WTC11 (cell line): ENCODE results near the gene BBS9. TPM values are rescaled to one million over a fixed set of nuclear protein-coding genes. Genes with fewer than 3 reads are reported as not detected.

Experiments used
- ATAC-seq: fragments of 200-7000 bp; cut with Tn5 transposase; 2 replicates; pipeline ENCODE4 v1.10.0; 2021; ENCODE audit warnings: mild to moderate bottlenecking, moderate library complexity
- CTCF ChIA-PET: fragments of 300-600 bp; sonication (Branson Sonifier 250); formaldehyde crosslinking; loops from one replicate; lab custom pipeline; 2021; ENCODE audit warnings: antibody characterized with exemption; lab: Charles Lee
- POLR2A ChIA-PET: fragments of 350-600 bp; sonication (Branson Sonifier 250); formaldehyde crosslinking; loops from one replicate; lab custom pipeline; 2021; ENCODE audit warnings: antibody characterized with exemption; lab: Charles Lee
- DNase-seq: peaks from one replicate; pipeline ENCODE4 v3.0.0; 2021; ENCODE audit warnings: low spot score
- H3K27ac Mint-ChIP-seq: 2 replicates; pipeline ENCODE4 v1.8.0; 2021; ENCODE audit warnings: mixed read lengths
- H3K27me3 Mint-ChIP-seq: 2 replicates; pipeline ENCODE4 v1.8.0; 2021; ENCODE audit warnings: low read depth, mild to moderate bottlenecking, moderate library complexity, mixed read lengths
- H3K36me3 Mint-ChIP-seq: 2 replicates; pipeline ENCODE4 v1.8.0; 2021; ENCODE audit warnings: mixed read lengths
- H3K4me1 Mint-ChIP-seq: 2 replicates; pipeline ENCODE4 v1.8.0; 2022; ENCODE audit warnings: mixed read lengths
- H3K4me3 Mint-ChIP-seq: 2 replicates; pipeline ENCODE4 v1.8.0; 2021; ENCODE audit warnings: mild to moderate bottlenecking, moderate library complexity, mixed read lengths
- H3K9me3 Mint-ChIP-seq: 2 replicates; pipeline ENCODE4 v1.8.0; 2021; ENCODE audit warnings: mixed read lengths
- CREM ChIP-seq: sonication (generic); formaldehyde crosslinking; IDR thresholded peaks from 2 replicates; pipeline ENCODE4 v1.8.1; 2022; ENCODE audit warnings: mild to moderate bottlenecking, missing genetic modification reagents, moderate library complexity
- ESRRA ChIP-seq: sonication (generic); formaldehyde crosslinking; IDR thresholded peaks from 2 replicates; pipeline ENCODE4 v1.8.1; 2022; ENCODE audit warnings: mild to moderate bottlenecking, missing genetic modification reagents, borderline replicate concordance
- FOXJ3 ChIP-seq: sonication (generic); formaldehyde crosslinking; IDR thresholded peaks from 2 replicates; pipeline ENCODE4 v1.9.0; 2021; ENCODE audit warnings: missing genetic modification reagents, mild to moderate bottlenecking, borderline replicate concordance
- FOXK1 ChIP-seq: sonication (generic); formaldehyde crosslinking; IDR thresholded peaks from 2 replicates; pipeline ENCODE4 v1.8.0; 2022; ENCODE audit warnings: mild to moderate bottlenecking, moderate library complexity, missing genetic modification reagents
- GTF2I ChIP-seq: fragments of 250-450 bp; sonication (Bioruptor Pico); conservative IDR thresholded peaks from 2 replicates; pipeline ENCODE4 v1.4.0; 2021; ENCODE audit warnings: mild to moderate bottlenecking
- NFE2L1 ChIP-seq: sonication (generic); formaldehyde crosslinking; IDR thresholded peaks from 2 replicates; pipeline ENCODE4 v1.8.1; 2023; ENCODE audit warnings: missing genetic modification reagents
- NR1H2 ChIP-seq: sonication (generic); formaldehyde crosslinking; IDR thresholded peaks from 2 replicates; pipeline ENCODE4 v1.9.0; 2021; ENCODE audit warnings: mild to moderate bottlenecking, moderate library complexity, missing genetic modification reagents
- NR2C2 ChIP-seq: sonication (generic); formaldehyde crosslinking; IDR thresholded peaks from 2 replicates; pipeline ENCODE4 v1.8.0; 2022; ENCODE audit warnings: mild to moderate bottlenecking, missing genetic modification reagents
- OVOL2 ChIP-seq: fragments of 250-450 bp; sonication (Bioruptor Pico); IDR thresholded peaks from 2 replicates; pipeline ENCODE4 v1.9.0; 2021; ENCODE audit warnings: mild to moderate bottlenecking, borderline replicate concordance
- ZNF232 ChIP-seq: sonication (generic); formaldehyde crosslinking; IDR thresholded peaks from 2 replicates; pipeline ENCODE4 v1.8.0; 2022; ENCODE audit warnings: mild to moderate bottlenecking, missing genetic modification reagents
- ZNF396 ChIP-seq: fragments of 250-450 bp; sonication (Bioruptor Pico); IDR thresholded peaks from 2 replicates; pipeline ENCODE4 v1.8.0; 2021; ENCODE audit warnings: mild to moderate bottlenecking, moderate library complexity, borderline replicate concordance
- total RNA-seq: library from RNA; stranded (reverse); gene quantifications from 3 replicates; pipeline ENCODE4 v1.2.3, GENCODE V29; 2021
- TF ChIP-seq, protein P1 (sequence below): sonication (generic); formaldehyde crosslinking; IDR thresholded peaks from 2 replicates; pipeline ENCODE4 v1.8.0; 2022; ENCODE audit warnings: mild to moderate bottlenecking, missing genetic modification reagents
- TF ChIP-seq, protein P2 (sequence below): sonication (generic); formaldehyde crosslinking; IDR thresholded peaks from 2 replicates; pipeline ENCODE4 v1.8.1; 2023; ENCODE audit warnings: mild to moderate bottlenecking, missing genetic modification reagents, moderate library complexity
- TF ChIP-seq, protein P3 (sequence below): sonication (generic); formaldehyde crosslinking; IDR thresholded peaks from 2 replicates; pipeline ENCODE4 v1.8.1; 2023; ENCODE audit warnings: mild to moderate bottlenecking, missing genetic modification reagents
- TF ChIP-seq, protein P4 (sequence below): fragments of 250-450 bp; sonication (Bioruptor Pico); IDR thresholded peaks from 2 replicates; pipeline ENCODE4 v1.9.0; 2021; ENCODE audit warnings: mild to moderate bottlenecking
- TF ChIP-seq, protein P5 (sequence below): sonication (generic); formaldehyde crosslinking; IDR thresholded peaks from 2 replicates; pipeline ENCODE4 v1.8.1; 2022; ENCODE audit warnings: low read depth, mild to moderate bottlenecking, moderate library complexity, missing genetic modification reagents, borderline replicate concordance
- TF ChIP-seq, protein P6 (sequence below): sonication (generic); formaldehyde crosslinking; IDR thresholded peaks from 2 replicates; pipeline ENCODE4 v1.8.0; 2022; ENCODE audit warnings: mild to moderate bottlenecking, missing genetic modification reagents
- TF ChIP-seq, protein P7 (sequence below): sonication (generic); formaldehyde crosslinking; IDR thresholded peaks from 2 replicates; pipeline ENCODE4 v1.8.1; 2023; ENCODE audit warnings: mild to moderate bottlenecking, missing genetic modification reagents, moderate library complexity
- TF ChIP-seq, protein P8 (sequence below): sonication (generic); formaldehyde crosslinking; IDR thresholded peaks from 2 replicates; pipeline ENCODE4 v1.8.0; 2023; ENCODE audit warnings: missing genetic modification reagents, mild to moderate bottlenecking, borderline replicate concordance

The BBS9 gene
- total RNA-seq, 1 experiment from 2014 or later, result 56.6 TPM

DNA sequence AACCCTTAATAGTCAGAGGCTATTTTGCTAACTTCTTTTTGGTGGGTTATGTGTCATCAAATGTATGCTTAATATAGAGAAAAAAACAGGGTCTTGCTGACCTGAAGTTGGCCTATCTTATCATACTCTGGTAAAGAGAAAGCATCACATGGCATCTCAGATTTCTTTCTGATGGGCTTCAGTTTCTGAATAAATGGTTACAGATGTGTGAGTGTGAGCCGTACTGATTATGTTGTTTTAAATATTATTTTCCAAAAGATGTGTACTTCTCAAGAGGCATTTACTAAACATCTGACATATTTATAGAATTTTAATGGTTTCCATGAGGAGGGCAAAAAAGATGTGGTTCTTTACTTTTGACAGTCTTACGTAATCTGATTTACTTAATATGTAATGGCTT lies 28.4 kb downstream of the BBS9 start:
- TF ChIP-seq NFE2L1, result no peak
- no peak for TF ChIP-seq OVOL2 (CRISPR knock-in tag)
- no peak for TF ChIP-seq GTF2I (CRISPR knock-in tag)
- TF ChIP-seq, protein P1, sequence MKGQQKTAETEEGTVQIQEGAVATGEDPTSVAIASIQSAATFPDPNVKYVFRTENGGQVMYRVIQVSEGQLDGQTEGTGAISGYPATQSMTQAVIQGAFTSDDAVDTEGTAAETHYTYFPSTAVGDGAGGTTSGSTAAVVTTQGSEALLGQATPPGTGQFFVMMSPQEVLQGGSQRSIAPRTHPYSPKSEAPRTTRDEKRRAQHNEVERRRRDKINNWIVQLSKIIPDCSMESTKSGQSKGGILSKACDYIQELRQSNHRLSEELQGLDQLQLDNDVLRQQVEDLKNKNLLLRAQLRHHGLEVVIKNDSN, result no peak
- TF ChIP-seq, protein P2, sequence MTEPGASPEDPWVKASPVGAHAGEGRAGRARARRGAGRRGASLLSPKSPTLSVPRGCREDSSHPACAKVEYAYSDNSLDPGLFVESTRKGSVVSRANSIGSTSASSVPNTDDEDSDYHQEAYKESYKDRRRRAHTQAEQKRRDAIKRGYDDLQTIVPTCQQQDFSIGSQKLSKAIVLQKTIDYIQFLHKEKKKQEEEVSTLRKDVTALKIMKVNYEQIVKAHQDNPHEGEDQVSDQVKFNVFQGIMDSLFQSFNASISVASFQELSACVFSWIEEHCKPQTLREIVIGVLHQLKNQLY (CRISPR knock-in tag), result no peak
- TF ChIP-seq, protein P3, sequence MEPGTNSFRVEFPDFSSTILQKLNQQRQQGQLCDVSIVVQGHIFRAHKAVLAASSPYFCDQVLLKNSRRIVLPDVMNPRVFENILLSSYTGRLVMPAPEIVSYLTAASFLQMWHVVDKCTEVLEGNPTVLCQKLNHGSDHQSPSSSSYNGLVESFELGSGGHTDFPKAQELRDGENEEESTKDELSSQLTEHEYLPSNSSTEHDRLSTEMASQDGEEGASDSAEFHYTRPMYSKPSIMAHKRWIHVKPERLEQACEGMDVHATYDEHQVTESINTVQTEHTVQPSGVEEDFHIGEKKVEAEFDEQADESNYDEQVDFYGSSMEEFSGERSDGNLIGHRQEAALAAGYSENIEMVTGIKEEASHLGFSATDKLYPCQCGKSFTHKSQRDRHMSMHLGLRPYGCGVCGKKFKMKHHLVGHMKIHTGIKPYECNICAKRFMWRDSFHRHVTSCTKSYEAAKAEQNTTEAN (CRISPR knock-in tag), result no peak
- TF ChIP-seq, protein P4, sequence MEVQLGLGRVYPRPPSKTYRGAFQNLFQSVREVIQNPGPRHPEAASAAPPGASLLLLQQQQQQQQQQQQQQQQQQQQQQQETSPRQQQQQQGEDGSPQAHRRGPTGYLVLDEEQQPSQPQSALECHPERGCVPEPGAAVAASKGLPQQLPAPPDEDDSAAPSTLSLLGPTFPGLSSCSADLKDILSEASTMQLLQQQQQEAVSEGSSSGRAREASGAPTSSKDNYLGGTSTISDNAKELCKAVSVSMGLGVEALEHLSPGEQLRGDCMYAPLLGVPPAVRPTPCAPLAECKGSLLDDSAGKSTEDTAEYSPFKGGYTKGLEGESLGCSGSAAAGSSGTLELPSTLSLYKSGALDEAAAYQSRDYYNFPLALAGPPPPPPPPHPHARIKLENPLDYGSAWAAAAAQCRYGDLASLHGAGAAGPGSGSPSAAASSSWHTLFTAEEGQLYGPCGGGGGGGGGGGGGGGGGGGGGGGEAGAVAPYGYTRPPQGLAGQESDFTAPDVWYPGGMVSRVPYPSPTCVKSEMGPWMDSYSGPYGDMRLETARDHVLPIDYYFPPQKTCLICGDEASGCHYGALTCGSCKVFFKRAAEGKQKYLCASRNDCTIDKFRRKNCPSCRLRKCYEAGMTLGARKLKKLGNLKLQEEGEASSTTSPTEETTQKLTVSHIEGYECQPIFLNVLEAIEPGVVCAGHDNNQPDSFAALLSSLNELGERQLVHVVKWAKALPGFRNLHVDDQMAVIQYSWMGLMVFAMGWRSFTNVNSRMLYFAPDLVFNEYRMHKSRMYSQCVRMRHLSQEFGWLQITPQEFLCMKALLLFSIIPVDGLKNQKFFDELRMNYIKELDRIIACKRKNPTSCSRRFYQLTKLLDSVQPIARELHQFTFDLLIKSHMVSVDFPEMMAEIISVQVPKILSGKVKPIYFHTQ (CRISPR knock-in tag), result no peak
- TF ChIP-seq, protein P5, sequence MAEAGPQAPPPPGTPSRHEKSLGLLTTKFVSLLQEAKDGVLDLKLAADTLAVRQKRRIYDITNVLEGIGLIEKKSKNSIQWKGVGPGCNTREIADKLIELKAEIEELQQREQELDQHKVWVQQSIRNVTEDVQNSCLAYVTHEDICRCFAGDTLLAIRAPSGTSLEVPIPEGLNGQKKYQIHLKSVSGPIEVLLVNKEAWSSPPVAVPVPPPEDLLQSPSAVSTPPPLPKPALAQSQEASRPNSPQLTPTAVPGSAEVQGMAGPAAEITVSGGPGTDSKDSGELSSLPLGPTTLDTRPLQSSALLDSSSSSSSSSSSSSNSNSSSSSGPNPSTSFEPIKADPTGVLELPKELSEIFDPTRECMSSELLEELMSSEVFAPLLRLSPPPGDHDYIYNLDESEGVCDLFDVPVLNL (CRISPR knock-in tag), result no peak
- TF ChIP-seq ZNF396, result no peak
- TF ChIP-seq NR1H2 (CRISPR knock-in tag), result no peak
- TF ChIP-seq, protein P6, sequence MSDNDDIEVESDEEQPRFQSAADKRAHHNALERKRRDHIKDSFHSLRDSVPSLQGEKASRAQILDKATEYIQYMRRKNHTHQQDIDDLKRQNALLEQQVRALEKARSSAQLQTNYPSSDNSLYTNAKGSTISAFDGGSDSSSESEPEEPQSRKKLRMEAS, result no peak
- TF ChIP-seq, protein P7, sequence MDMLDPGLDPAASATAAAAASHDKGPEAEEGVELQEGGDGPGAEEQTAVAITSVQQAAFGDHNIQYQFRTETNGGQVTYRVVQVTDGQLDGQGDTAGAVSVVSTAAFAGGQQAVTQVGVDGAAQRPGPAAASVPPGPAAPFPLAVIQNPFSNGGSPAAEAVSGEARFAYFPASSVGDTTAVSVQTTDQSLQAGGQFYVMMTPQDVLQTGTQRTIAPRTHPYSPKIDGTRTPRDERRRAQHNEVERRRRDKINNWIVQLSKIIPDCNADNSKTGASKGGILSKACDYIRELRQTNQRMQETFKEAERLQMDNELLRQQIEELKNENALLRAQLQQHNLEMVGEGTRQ, result no peak
- TF ChIP-seq CREM (CRISPR knock-in tag), result no peak
- no peak for TF ChIP-seq NR2C2 (CRISPR knock-in tag)
- ATAC-seq (no peak), DNase-seq (no peak)
- CTCF ChIA-PET, result no interaction called here
- Mint-ChIP-seq H3K4me1 (no peaks in the 10 kb centered on the region), H3K9me3 (0 out of 2 replicates have a peak, but pooled peaks cover 4% of the 10 kb centered on the region), H3K36me3 (no peaks in the 10 kb centered on the region), H3K27me3 (peaks cover under 1% of the 10 kb centered on the region; the same call in 1 of the 2 replicates), H3K27ac (no peak overlapping the region), H3K4me3 (no peak overlapping the region)
- POLR2A ChIA-PET, result no interaction called here

- Mint-ChIP-seq H3K36me3 (peaks cover 14% of the 10 kb centered on the region), H3K27me3 (no peaks in the 10 kb centered on the region), H3K4me1 (no peaks in the 10 kb centered on the region), H3K27ac (no peak overlapping the region), H3K4me3 (no peak overlapping the region), H3K9me3 (peaks cover 22% of the 10 kb centered on the region)
- ChIA-PET POLR2A (no interaction called here), CTCF (interaction anchor here (1.0 kb wide), 1 partner anchor 8 kb away, joined by 4 read pairs; no protein-coding TSS in a partner anchor)
- DNase-seq (no peak), ATAC-seq (no peak)
- TF ChIP-seq FOXK1 (CRISPR knock-in tag) (no peak), FOXJ3 (CRISPR knock-in tag) (no peak), ESRRA (no peak), ZNF232 (CRISPR knock-in tag) (no peak)
- TF ChIP-seq, protein P8, sequence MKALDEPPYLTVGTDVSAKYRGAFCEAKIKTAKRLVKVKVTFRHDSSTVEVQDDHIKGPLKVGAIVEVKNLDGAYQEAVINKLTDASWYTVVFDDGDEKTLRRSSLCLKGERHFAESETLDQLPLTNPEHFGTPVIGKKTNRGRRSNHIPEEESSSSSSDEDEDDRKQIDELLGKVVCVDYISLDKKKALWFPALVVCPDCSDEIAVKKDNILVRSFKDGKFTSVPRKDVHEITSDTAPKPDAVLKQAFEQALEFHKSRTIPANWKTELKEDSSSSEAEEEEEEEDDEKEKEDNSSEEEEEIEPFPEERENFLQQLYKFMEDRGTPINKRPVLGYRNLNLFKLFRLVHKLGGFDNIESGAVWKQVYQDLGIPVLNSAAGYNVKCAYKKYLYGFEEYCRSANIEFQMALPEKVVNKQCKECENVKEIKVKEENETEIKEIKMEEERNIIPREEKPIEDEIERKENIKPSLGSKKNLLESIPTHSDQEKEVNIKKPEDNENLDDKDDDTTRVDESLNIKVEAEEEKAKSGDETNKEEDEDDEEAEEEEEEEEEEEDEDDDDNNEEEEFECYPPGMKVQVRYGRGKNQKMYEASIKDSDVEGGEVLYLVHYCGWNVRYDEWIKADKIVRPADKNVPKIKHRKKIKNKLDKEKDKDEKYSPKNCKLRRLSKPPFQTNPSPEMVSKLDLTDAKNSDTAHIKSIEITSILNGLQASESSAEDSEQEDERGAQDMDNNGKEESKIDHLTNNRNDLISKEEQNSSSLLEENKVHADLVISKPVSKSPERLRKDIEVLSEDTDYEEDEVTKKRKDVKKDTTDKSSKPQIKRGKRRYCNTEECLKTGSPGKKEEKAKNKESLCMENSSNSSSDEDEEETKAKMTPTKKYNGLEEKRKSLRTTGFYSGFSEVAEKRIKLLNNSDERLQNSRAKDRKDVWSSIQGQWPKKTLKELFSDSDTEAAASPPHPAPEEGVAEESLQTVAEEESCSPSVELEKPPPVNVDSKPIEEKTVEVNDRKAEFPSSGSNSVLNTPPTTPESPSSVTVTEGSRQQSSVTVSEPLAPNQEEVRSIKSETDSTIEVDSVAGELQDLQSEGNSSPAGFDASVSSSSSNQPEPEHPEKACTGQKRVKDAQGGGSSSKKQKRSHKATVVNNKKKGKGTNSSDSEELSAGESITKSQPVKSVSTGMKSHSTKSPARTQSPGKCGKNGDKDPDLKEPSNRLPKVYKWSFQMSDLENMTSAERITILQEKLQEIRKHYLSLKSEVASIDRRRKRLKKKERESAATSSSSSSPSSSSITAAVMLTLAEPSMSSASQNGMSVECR (CRISPR knock-in tag), result no peak
- TF ChIP-seq, protein P4 (CRISPR knock-in tag), result no peak
- TF ChIP-seq, protein P7, result no peak
These were observed 48.5 kb downstream of the BBS9 start for GRCh38 chr7:33177876-33178275.
